HAP-1 (cell line): ENCODE measurements around the gene TOP1.

Source experiments
- DNase-seq, 2 experiments: peaks; one replicate each; pipeline ENCODE4 v3.0.0-alpha.2; 2016 to 2020; ENCODE audit warnings: low spot score in 2 of 2
- H3K27me3 ChIP-seq: fragments of 250-450 bp; sonication (Bioruptor Pico); 2 replicates; pipeline ENCODE4 v1.5.1; 2020; ENCODE audit warnings: low read depth, mild to moderate bottlenecking, moderate library complexity
- H3K36me3 ChIP-seq: fragments of 250-450 bp; sonication (Bioruptor Pico); replicated peaks from 2 replicates; pipeline ENCODE4 v1.5.1; 2020; ENCODE audit warnings: mild to moderate bottlenecking
- H3K4me1 ChIP-seq: fragments of 250-450 bp; sonication (Bioruptor Pico); 2 replicates; pipeline ENCODE4 v1.5.1; 2020; ENCODE audit warnings: mild to moderate bottlenecking
- H3K4me3 ChIP-seq: fragments of 250-450 bp; sonication (Bioruptor Pico); 2 replicates; pipeline ENCODE4 v1.5.1; 2020; ENCODE audit warnings: mild to moderate bottlenecking, moderate library complexity
- H3K9me3 ChIP-seq: fragments of 250-450 bp; sonication (Bioruptor Pico); 2 replicates; pipeline ENCODE4 v1.5.1; 2020; ENCODE audit warnings: mild to moderate bottlenecking, moderate library complexity
- in situ Hi-C: fragments of 300-500 bp; cut with MboI; formaldehyde crosslinking; loops from 3 replicates; pipeline ENCODE4 v1.14.3; 2020; ENCODE audit warnings: low sequenced_read_pairs, inconsistent platforms, mixed read lengths

TOP1 gene

DNA sequence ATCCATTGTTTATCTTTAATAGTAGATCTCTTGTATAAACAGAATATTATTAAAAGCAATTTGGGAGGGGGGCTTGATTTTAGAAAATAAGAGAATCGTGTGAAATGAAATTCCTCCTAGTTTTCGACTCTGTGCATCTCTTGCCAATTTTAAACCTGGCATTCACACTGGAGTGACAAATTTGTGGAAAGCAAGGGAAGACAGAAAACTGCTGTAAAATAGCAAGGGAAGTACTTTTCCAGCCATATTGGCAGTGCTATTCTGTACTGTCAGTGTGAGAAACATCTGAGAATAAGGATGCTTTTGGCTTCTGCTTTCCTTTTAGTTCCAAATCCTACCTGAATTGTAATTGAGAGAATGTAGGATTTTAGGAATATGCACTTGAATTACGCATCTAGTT is 40.2 kb downstream of the TOP1 start:
- Histone ChIP-seq H3K9me3 (no peaks in the 10 kb centered on the region), H3K27me3 (no peaks in the 10 kb centered on the region), H3K4me3 (no peak overlapping the region), H3K4me1 (peaks cover 3% of the 10 kb centered on the region; the same call in 1 of the 2 replicates), H3K36me3 (peaks cover 28% of the 10 kb centered on the region)
- DNase-seq: no peak
- in situ Hi-C loops: no loop called here

DNA sequence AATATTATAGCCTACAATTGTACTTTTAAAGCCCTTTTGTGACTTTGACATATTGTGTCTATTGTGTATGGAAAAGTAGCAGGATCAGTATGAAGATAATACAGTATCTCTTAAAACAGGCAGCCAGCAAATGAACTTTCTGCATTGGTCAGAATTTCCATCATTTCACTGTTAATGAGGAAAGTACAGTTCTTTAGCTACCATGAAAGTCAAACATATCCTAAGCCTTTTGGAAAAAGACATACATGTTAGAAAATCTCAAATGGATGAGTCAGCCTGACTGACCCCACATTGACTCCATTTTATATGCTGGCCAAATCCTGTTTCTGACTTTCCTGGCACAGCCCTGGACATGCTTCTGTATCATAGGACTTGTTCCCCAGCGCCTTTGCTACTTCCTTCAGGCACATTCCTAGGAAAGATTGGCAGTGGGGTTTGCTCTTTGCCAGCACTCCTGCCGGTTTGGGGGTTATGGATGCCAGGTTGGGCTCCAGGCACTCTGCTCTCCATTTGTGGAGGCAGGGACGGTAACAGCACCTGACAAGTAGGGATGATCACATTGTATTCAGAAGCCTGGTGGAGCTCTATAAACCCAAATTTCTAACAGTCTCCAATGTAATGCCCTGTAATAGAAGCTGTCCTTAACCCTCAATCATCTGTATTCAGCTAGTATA is 43.7 kb downstream of the TOP1 start:
- Histone ChIP-seq H3K27me3 (no peaks in the 10 kb centered on the region), H3K4me3 (no peak overlapping the region), H3K9me3 (no peaks in the 10 kb centered on the region), H3K4me1 (peaks cover 3% of the 10 kb centered on the region; the same call in 1 of the 2 replicates), H3K36me3 (peaks cover 34% of the 10 kb centered on the region)
- no peak for DNase-seq
- in situ Hi-C loops: no loop called here

DNA sequence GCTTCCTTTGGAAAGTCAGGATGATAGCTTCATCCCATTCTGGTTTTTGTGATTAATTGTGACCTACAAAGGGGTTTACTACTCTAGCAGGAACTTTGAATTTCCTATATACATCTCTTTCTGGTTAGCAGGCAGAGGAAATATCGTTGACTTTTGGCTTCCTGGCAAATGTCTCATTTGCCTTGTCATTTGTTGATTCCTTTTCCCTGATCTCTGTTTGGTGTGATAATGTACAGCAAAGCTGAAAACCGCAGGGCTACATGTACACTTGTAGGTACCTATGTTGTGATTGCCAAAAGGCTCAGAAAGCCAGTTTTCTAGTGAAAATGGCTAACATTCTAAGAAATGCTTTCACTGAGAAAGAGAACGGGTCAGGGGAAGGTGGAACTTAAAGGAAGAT is 44.3 kb downstream of the TOP1 start:
- Histone ChIP-seq H3K9me3 (no peaks in the 10 kb centered on the region), H3K4me1 (peaks cover 3% of the 10 kb centered on the region; the same call in 1 of the 2 replicates), H3K4me3 (no peak overlapping the region), H3K36me3 (peaks cover 30% of the 10 kb centered on the region), H3K27me3 (no peaks in the 10 kb centered on the region)
- no peak for DNase-seq
- in situ Hi-C loops: no loop called here

DNA sequence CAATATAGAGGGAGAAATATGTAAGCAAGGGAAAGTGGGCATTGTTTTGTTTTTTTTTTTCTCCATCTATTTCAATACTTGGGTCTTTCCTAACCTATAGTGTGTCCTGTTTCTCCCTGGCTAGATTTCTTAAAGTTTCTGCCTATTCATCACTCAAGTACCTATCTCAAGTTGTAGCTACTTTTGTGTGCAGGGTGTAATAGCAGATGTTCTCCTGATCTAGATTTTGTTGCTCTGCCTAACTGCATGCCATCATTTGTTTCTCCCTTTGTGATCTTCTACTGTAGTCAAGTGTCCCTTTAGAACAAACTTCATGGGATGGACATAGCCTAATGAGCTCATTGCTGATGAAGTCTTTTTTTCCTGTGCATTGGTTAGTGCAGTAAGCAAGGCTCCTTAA is 45.8 kb downstream of the TOP1 start:
- peaks cover 29% of the 10 kb centered on the region for H3K36me3 ChIP-seq
- no peak overlapping the region for H3K4me3 ChIP-seq
- no peaks in the 10 kb centered on the region for H3K27me3 ChIP-seq
- H3K4me1 ChIP-seq: peaks cover 3% of the 10 kb centered on the region; the same call in 1 of the 2 replicates
- no peak for DNase-seq
- in situ Hi-C loops: no loop called here
- H3K9me3 ChIP-seq: no peaks in the 10 kb centered on the region

- in situ Hi-C loops: no loop called here
- Histone ChIP-seq H3K9me3 (no peaks in the 10 kb centered on the region), H3K36me3 (peaks cover 40% of the 10 kb centered on the region), H3K27me3 (no peaks in the 10 kb centered on the region), H3K4me3 (no peak overlapping the region), H3K4me1 (peaks cover 3% of the 10 kb centered on the region; the same call in 1 of the 2 replicates)
- DNase-seq: no peak
These were observed 48.2 kb downstream of the TOP1 start for GRCh38 chr20:41076776-41077175.

- H3K36me3 ChIP-seq: peaks cover 50% of the 10 kb centered on the region
- peak; percentile 16 to 62 for DNase-seq
- in situ Hi-C loops: no loop called here
These were observed 49.7 kb downstream of the TOP1 start for GRCh38 chr20:41078329-41078728.

GRCh38 chr20:41079066-41079465 is 50.4 kb downstream of the TOP1 start:
- Histone ChIP-seq H3K36me3 (peaks cover 54% of the 10 kb centered on the region), H3K4me1 (no peaks in the 10 kb centered on the region), H3K4me3 (no peak overlapping the region), H3K9me3 (no peaks in the 10 kb centered on the region), H3K27me3 (no peaks in the 10 kb centered on the region)
- in situ Hi-C loops: no loop called here
- no peak for DNase-seq

More at GRCh38 chr20:41078329-41078728, 49.7 kb downstream of the TOP1 start:
- H3K27me3 ChIP-seq: no peaks in the 10 kb centered on the region
- H3K4me3 ChIP-seq: no peak overlapping the region
- no peaks in the 10 kb centered on the region for H3K9me3 ChIP-seq
- no peaks in the 10 kb centered on the region for H3K4me1 ChIP-seq

DNA sequence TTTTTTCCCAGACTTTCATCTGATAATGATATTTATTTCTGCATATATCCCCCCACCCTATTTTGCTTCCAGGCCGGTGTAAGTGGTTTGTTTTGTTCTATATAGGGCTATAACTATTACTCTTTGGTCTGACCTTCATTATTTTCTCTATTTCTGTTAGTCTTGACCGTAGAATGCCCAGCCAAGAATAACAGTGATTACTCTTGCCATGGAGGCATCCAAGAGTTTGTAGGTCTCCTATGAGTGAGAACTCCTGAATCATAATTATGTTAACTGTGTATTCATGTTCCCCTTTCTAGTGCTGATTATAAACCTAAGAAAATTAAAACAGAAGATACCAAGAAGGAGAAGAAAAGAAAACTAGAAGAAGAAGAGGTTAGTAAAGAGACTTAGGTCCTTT is 52.2 kb downstream of the TOP1 start:
- in situ Hi-C loops: no loop called here
- Histone ChIP-seq H3K4me3 (no peak overlapping the region), H3K4me1 (no peaks in the 10 kb centered on the region), H3K36me3 (peaks cover 65% of the 10 kb centered on the region), H3K27me3 (no peaks in the 10 kb centered on the region), H3K9me3 (no peaks in the 10 kb centered on the region)
- DNase-seq: no peak

GRCh38 chr20:41081276-41081814 is 52.7 kb downstream of the TOP1 start:
- in situ Hi-C loops: no loop called here
- no peaks in the 10 kb centered on the region for H3K9me3 ChIP-seq
- peaks cover 62% of the 10 kb centered on the region for H3K36me3 ChIP-seq

GRCh38 chr20:41082306-41082705 is 53.7 kb downstream of the TOP1 start:
- H3K4me1 ChIP-seq: peaks cover 4% of the 10 kb centered on the region
- in situ Hi-C loops: no loop called here
- peaks cover 61% of the 10 kb centered on the region for H3K36me3 ChIP-seq
- H3K4me3 ChIP-seq: no peak overlapping the region
- no peaks in the 10 kb centered on the region for H3K9me3 ChIP-seq
- H3K27me3 ChIP-seq: no peaks in the 10 kb centered on the region
- no peak for DNase-seq

More at GRCh38 chr20:41081276-41081814, 52.7 kb downstream of the TOP1 start:
- H3K27me3 ChIP-seq: no peaks in the 10 kb centered on the region
- no peak overlapping the region for H3K4me3 ChIP-seq
- no peak for DNase-seq
- H3K4me1 ChIP-seq: no peaks in the 10 kb centered on the region

DNA sequence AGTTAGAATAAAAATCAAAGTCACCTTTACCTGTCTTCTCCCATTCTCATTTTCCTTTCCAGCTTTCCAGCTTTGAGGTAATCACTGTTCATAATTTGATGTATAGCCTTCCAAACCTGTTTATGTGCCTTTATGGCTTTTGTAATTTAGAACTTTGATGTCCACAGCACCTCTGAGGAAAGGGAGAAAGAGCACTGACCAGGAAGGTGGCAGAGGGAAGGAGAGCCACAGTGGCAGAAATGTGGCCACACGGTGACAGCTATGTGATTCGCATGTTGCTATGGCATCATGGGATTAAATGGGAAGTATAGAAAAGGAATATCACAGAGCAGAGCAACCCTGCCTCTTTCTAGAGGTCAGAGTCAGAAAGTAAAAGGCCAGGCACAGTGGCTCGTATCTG is 57.0 kb downstream of the TOP1 start:
- Histone ChIP-seq H3K27me3 (no peaks in the 10 kb centered on the region), H3K9me3 (no peaks in the 10 kb centered on the region), H3K4me1 (peaks cover 4% of the 10 kb centered on the region), H3K36me3 (peaks cover 55% of the 10 kb centered on the region), H3K4me3 (no peak overlapping the region)
- in situ Hi-C loops: no loop called here
- no peak for DNase-seq

GRCh38 chr20:41086402-41087324 is 58.0 kb downstream of the TOP1 start:
- H3K27me3 ChIP-seq: no peaks in the 10 kb centered on the region
- H3K4me3 ChIP-seq: no peak overlapping the region
- peaks cover 47% of the 10 kb centered on the region for H3K36me3 ChIP-seq
- peaks cover 4% of the 10 kb centered on the region for H3K4me1 ChIP-seq
- peak; percentile 15 to 28 for DNase-seq
- in situ Hi-C loops: no loop called here
- no peaks in the 10 kb centered on the region for H3K9me3 ChIP-seq

DNA sequence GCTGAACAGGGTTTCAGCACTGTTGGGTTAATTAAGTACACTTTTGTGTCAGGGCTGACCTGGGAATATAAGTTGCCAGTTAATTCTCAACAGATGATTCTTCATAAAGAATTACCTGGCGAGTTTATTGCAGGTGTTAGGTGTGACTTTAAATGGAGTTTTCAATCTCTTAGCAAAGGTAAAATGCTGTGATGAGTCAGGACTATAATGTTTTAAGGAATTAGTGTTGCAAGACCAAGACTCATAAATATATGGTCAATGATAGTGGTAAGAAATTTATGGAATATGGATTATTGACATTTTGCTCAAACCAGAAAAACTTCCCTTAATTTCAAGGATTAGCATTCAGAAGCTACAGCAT is 58.7 kb downstream of the TOP1 start:
- H3K27me3 ChIP-seq: no peaks in the 10 kb centered on the region
- in situ Hi-C loops: no loop called here
- H3K4me1 ChIP-seq: peaks cover 4% of the 10 kb centered on the region
- DNase-seq: no peak
- no peaks in the 10 kb centered on the region for H3K9me3 ChIP-seq
- peaks cover 46% of the 10 kb centered on the region for H3K36me3 ChIP-seq
- no peak overlapping the region for H3K4me3 ChIP-seq

- in situ Hi-C loops: no loop called here
- Histone ChIP-seq H3K9me3 (no peaks in the 10 kb centered on the region), H3K4me1 (peaks cover 4% of the 10 kb centered on the region), H3K36me3 (peaks cover 51% of the 10 kb centered on the region), H3K27me3 (no peaks in the 10 kb centered on the region), H3K4me3 (no peak overlapping the region)
- DNase-seq: no peak
These were observed 59.2 kb downstream of the TOP1 start for GRCh38 chr20:41087777-41088176.
